ENCODE data around the gene BRME1.

- TF ChIP-seq CTCF (IDR thresholded peaks at IDR 0.05) (no peak), EZH2 (IDR thresholded peaks at IDR 0.05) (no peak)
Measured at GRCh38 chr19:13946414-13946813, 40.5 kb upstream of the BRME1 start.

All from neural progenitor cell (in vitro differentiated cells).